Breast epithelium (tissue), 3 donors: ENCODE results near the gene PCK2.

ENCODE experiments used
- CTCF ChIP-seq, 3 donors: fragments of 450-650 bp; IDR thresholded peaks; one replicate each; pipeline ENCODE4 v1.5.1; 2016 to 2017; ENCODE audit warnings: antibody characterized with exemption in 3 of 3, mild to moderate bottlenecking in 3 of 3, moderate library complexity in 3 of 3
- POLR2A ChIP-seq: fragments of 450-650 bp; IDR thresholded peaks from one replicate; pipeline ENCODE4 v1.6.1; 2016; ENCODE audit warnings: antibody characterized with exemption, mild to moderate bottlenecking, moderate library complexity
- POLR2AphosphoS5 ChIP-seq, 3 donors: sonication (generic); formaldehyde crosslinking; IDR thresholded peaks; one replicate each; pipeline ENCODE4 v1.6.1; 2017; ENCODE audit warnings: antibody characterized with exemption in 3 of 3

GRCh38 chr14:24130380-24130716, 36.2 kb downstream of the PCK2 start, which contains the start of gene FITM1:
- no peak for TF ChIP-seq POLR2A
- TF ChIP-seq CTCF (IDR thresholded peaks at IDR 0.05): no peak
- TF ChIP-seq POLR2AphosphoS5 (IDR thresholded peaks at IDR 0.05): no peak
